BE2C (cell line): ENCODE results near the gene TMC6.

Experiments
- DNase-seq: peaks from one replicate; pipeline ENCODE4 v3.0.0-alpha.2; 2020
- H3K27me3 ChIP-seq: fragments of 250-450 bp; sonication (Bioruptor Pico); 2 replicates; pipeline ENCODE4 v1.5.1; 2020; ENCODE audit warnings: mild to moderate bottlenecking
- H3K36me3 ChIP-seq: fragments of 250-450 bp; sonication (Bioruptor Pico); 2 replicates; pipeline ENCODE4 v1.5.1; 2020; ENCODE audit warnings: mild to moderate bottlenecking
- H3K4me1 ChIP-seq: fragments of 250-450 bp; sonication (Bioruptor Pico); 2 replicates; pipeline ENCODE4 v1.5.1; 2020
- H3K4me3 ChIP-seq: 2 replicates; pipeline ENCODE4 v1.5.1; 2011; ENCODE audit warnings: low read depth, low read length
- H3K9me3 ChIP-seq: fragments of 250-450 bp; sonication (Bioruptor Pico); 2 replicates; pipeline ENCODE4 v1.5.1; 2020
- CTCF ChIP-seq: IDR thresholded peaks from 2 replicates; pipeline ENCODE4 v1.5.1; 2012; ENCODE audit warnings: mild to moderate bottlenecking, low read depth, low read length

TMC6 gene

GRCh38 chr17:78146471-78146869, 17.9 kb upstream of the TMC6 start:
- no peak for TF ChIP-seq CTCF
- Histone ChIP-seq H3K9me3 (no peaks in the 10 kb centered on the region), H3K4me1 (peaks cover 20% of the 10 kb centered on the region), H3K4me3 (no peak overlapping the region), H3K27me3 (no peaks in the 10 kb centered on the region), H3K36me3 (no peaks in the 10 kb centered on the region)
- no peak for DNase-seq

- DNase-seq = peak; percentile 66
- TF ChIP-seq CTCF = no peak
- peaks cover 20% of the 10 kb centered on the region for H3K4me1 ChIP-seq
- no peaks in the 10 kb centered on the region for H3K36me3 ChIP-seq
- H3K4me3 ChIP-seq = no peak overlapping the region
- no peaks in the 10 kb centered on the region for H3K27me3 ChIP-seq
- H3K9me3 ChIP-seq = no peaks in the 10 kb centered on the region
Measured at GRCh38 chr17:78144736-78145641, 16.4 kb upstream of the TMC6 start.

- Histone ChIP-seq H3K4me3 (no peak overlapping the region), H3K27me3 (no peaks in the 10 kb centered on the region), H3K9me3 (no peaks in the 10 kb centered on the region), H3K36me3 (no peaks in the 10 kb centered on the region), H3K4me1 (peaks cover 20% of the 10 kb centered on the region)
- no peak for TF ChIP-seq CTCF
- DNase-seq = peak; percentile 86
Measured at GRCh38 chr17:78144147-78144719, 15.7 kb upstream of the TMC6 start.

GRCh38 chr17:78143214-78144146, 14.9 kb upstream of the TMC6 start:
- H3K9me3 ChIP-seq = no peaks in the 10 kb centered on the region
- no peak for TF ChIP-seq CTCF
- DNase-seq = no peak
- H3K36me3 ChIP-seq = no peaks in the 10 kb centered on the region
- H3K4me3 ChIP-seq = no peak overlapping the region
- H3K4me1 ChIP-seq = peaks cover 20% of the 10 kb centered on the region
- no peaks in the 10 kb centered on the region for H3K27me3 ChIP-seq

GRCh38 chr17:78142119-78142861, 13.7 kb upstream of the TMC6 start:
- no peaks in the 10 kb centered on the region for H3K36me3 ChIP-seq
- no peak for DNase-seq
- TF ChIP-seq CTCF = no peak
- H3K4me3 ChIP-seq = no peak overlapping the region
- no peaks in the 10 kb centered on the region for H3K27me3 ChIP-seq
- H3K4me1 ChIP-seq = peaks cover 20% of the 10 kb centered on the region
- H3K9me3 ChIP-seq = no peaks in the 10 kb centered on the region
